Measurements from ENCODE around the gene UBALD1. TPM values are rescaled to one million over a fixed set of nuclear protein-coding genes. Genes with fewer than 3 reads are reported as not detected.

The UBALD1 gene
- total and polyA plus RNA-seq, 2 donors (not counting 1 experiment from before 2014, with no cell fraction given), result 25.6 to 31.7 TPM

DNA sequence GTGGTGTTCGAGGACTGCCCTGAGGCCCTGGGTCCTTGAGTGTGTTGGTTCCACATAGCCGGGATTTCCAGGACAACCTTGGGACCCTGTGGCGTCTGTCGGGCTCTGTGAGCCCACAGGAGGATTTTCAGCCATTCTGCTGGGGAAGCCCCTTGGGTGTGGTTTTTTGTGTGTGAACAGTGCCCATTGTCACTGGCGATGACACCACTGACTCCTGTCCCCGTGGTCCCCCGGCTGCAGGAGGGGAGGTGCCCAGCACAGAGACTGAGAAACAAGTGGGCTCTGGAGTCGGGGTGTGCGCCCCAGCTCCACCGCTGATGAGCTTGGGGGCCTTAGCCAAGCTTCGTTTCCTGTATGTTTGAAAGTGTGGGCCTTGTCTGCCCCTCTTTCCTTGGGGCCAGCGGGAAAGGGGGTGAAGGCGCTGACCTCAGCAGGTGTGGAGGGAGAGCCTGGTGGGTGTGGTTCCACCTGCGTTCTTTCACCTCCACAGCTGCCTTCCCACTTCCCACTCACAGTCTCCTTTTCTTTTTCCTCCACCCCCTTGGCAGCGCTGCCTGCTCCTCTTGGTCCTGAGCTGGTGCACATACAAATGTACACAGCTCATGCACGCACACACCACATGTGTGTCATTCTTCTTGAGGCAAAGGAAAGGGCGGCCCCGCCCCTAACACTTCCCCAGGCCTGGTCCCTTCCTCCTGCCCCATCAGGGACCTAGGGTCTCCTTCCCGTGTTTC lies 26.1 kb upstream of the UBALD1 start:
- peak overlapping the region in 1 of 2 donors; percentile 44 for H3K27ac ChIP-seq (ENCODE audit: low read length in 2 of 2)
- POLR2A ChIA-PET, result no interaction called here

More for the DNA sequence above, 26.1 kb upstream of the UBALD1 start:
- TF ChIP-seq EZH2 (IDR thresholded peaks at IDR 0.05; ENCODE audit: borderline replicate concordance, insufficient read depth, low read depth, low read length, poor library complexity, severe bottlenecking), result no peak
- TF ChIP-seq, protein P1, sequence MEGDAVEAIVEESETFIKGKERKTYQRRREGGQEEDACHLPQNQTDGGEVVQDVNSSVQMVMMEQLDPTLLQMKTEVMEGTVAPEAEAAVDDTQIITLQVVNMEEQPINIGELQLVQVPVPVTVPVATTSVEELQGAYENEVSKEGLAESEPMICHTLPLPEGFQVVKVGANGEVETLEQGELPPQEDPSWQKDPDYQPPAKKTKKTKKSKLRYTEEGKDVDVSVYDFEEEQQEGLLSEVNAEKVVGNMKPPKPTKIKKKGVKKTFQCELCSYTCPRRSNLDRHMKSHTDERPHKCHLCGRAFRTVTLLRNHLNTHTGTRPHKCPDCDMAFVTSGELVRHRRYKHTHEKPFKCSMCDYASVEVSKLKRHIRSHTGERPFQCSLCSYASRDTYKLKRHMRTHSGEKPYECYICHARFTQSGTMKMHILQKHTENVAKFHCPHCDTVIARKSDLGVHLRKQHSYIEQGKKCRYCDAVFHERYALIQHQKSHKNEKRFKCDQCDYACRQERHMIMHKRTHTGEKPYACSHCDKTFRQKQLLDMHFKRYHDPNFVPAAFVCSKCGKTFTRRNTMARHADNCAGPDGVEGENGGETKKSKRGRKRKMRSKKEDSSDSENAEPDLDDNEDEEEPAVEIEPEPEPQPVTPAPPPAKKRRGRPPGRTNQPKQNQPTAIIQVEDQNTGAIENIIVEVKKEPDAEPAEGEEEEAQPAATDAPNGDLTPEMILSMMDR (IDR thresholded peaks at IDR 0.05), result no peak
- Mint-ChIP-seq H3K27me3 (no peaks in the 10 kb centered on the region), H3K9me3 (ENCODE audit: insufficient read depth) (no peaks in the 10 kb centered on the region), H3K4me3 (no peak overlapping the region), H3K27ac (no peak overlapping the region), H3K4me1 (peaks cover 20% of the 10 kb centered on the region)
- Histone ChIP-seq H2AFZ (ENCODE audit: insufficient read depth, low read depth, low read length, poor library complexity, severe bottlenecking) (no peak overlapping the region), H3K27me3 (replicated peaks in 1 of 4; ENCODE audit: control extremely low read depth in 1 of 4, control insufficient read depth in 3 of 4, insufficient read depth in 4 of 4, low read length in 3 of 4) (no peaks in the 10 kb centered on the region), H3K4me2 (replicated peaks; ENCODE audit: low read depth, low read length, poor library complexity, severe bottlenecking) (peak overlapping the region; percentile 3), H3K4me3 (ENCODE audit: control extremely low read depth in 1 of 5, extremely low read depth in 1 of 5, insufficient read depth in 1 of 5, low read depth in 2 of 5, low read length in 4 of 5) (no peak overlapping the region), H3K36me3 (replicated peaks in 1 of 2; ENCODE audit: control extremely low read depth in 1 of 2, control insufficient read depth in 1 of 2, extremely low read depth in 1 of 2, insufficient read depth in 2 of 2, low read length in 1 of 2) (peaks cover 0 to 9% of the 10 kb centered on the region in 2 experiments), H3K4me1 (ENCODE audit: control insufficient read depth in 2 of 2, insufficient read depth in 2 of 2, low read length in 2 of 2) (peaks cover 9 to 17% of the 10 kb centered on the region in 2 donors), H3K9ac (ENCODE audit: low read length) (no peak overlapping the region), H4K20me1 (ENCODE audit: control insufficient read depth, insufficient read depth, low read length, poor library complexity, severe bottlenecking) (peaks cover 86% of the 10 kb centered on the region), H3K79me2 (ENCODE audit: control insufficient read depth, insufficient read depth, low read length) (peaks cover 94% of the 10 kb centered on the region), H3K9me3 (ENCODE audit: control extremely low read depth in 1 of 3, control insufficient read depth in 2 of 3, insufficient read depth in 1 of 3, low read length in 2 of 3) (no peaks in the 10 kb centered on the region)
- CTCF ChIA-PET, result interaction anchor here (1.1 to 1.2 kb wide), 2 partner anchors 16 to 315 kb away, joined by 3 read pairs; partner anchors contain the start of gene MGRN1
- DNase-seq (no peak), ATAC-seq (ENCODE audit: low read depth) (no peak)
- intact Hi-C loops (cut with micrococcal nuclease), result no loop called here
- WGBS (ENCODE audit: insufficient coverage), result 95% methylated on average over 13 of the region's 19 CpGs
